Trophoblast cell (in vitro differentiated cells and primary cell): ENCODE results near the gene SETDB1.

Experiments used
- DNase-seq, 2 donors: peaks; one replicate each; pipeline ENCODE4 v3.0.0-alpha.2; 2016
- H2AFZ ChIP-seq: 2 replicates; pipeline ENCODE4 v1.6.1; 2013; ENCODE audit warnings: low read length, moderate library complexity, mild to moderate bottlenecking; ENCODE audit not compliant: insufficient read depth, poor library complexity
- H2AK5ac ChIP-seq: 2 replicates; pipeline ENCODE4 v1.6.1; 2013; ENCODE audit warnings: mild to moderate bottlenecking, low read length
- H2BK120ac ChIP-seq: 2 replicates; pipeline ENCODE4 v1.6.1; 2013; ENCODE audit warnings: low read length, mild to moderate bottlenecking, moderate library complexity; ENCODE audit not compliant: insufficient read depth, poor library complexity
- H2BK12ac ChIP-seq: 2 replicates; pipeline ENCODE4 v1.6.1; 2013; ENCODE audit warnings: mild to moderate bottlenecking, low read length, moderate library complexity
- H2BK5ac ChIP-seq: 2 replicates; pipeline ENCODE4 v1.6.1; 2013; ENCODE audit warnings: low read length, low read depth, moderate library complexity, mild to moderate bottlenecking; ENCODE audit not compliant: poor library complexity
- H3K14ac ChIP-seq: 2 replicates; pipeline ENCODE4 v1.6.1; 2013; ENCODE audit warnings: mild to moderate bottlenecking, low read length
- H3K18ac ChIP-seq: 2 replicates; pipeline ENCODE4 v1.6.1; 2013; ENCODE audit warnings: mild to moderate bottlenecking, low read length
- H3K23ac ChIP-seq: 2 replicates; pipeline ENCODE4 v1.6.1; 2013; ENCODE audit warnings: low read length
- H3K27ac ChIP-seq: 2 replicates; pipeline ENCODE4 v1.5.1; 2013; ENCODE audit warnings: low read depth, mild to moderate bottlenecking, inconsistent platforms, low read length, moderate library complexity
- H3K27me3 ChIP-seq: 2 replicates; pipeline ENCODE4 v1.6.1; 2013; ENCODE audit warnings: inconsistent platforms, mild to moderate bottlenecking, low read length, moderate library complexity; ENCODE audit not compliant: insufficient read depth
- H3K36me3 ChIP-seq, 2 experiments: 1 replicate in 1 of 2; 2 replicates in 1 of 2; pipeline ENCODE4 v1.6.1; 2013; ENCODE audit warnings: low read length in 2 of 2, mild to moderate bottlenecking in 2 of 2, moderate library complexity in 1 of 2; ENCODE audit not compliant: insufficient read depth in 2 of 2, control insufficient read depth in 1 of 2
- H3K4ac ChIP-seq: 2 replicates; pipeline ENCODE4 v1.6.1; 2013; ENCODE audit warnings: low read depth, mild to moderate bottlenecking, low read length, moderate library complexity
- H3K4me1 ChIP-seq, 2 experiments: 1 replicate in 1 of 2; 2 replicates in 1 of 2; pipeline ENCODE4 v1.6.1; 2013; ENCODE audit warnings: low read length in 2 of 2, mild to moderate bottlenecking in 2 of 2, moderate library complexity in 1 of 2; ENCODE audit not compliant: insufficient read depth in 2 of 2, control insufficient read depth in 1 of 2
- H3K4me2 ChIP-seq: 2 replicates; pipeline ENCODE4 v1.6.1; 2013; ENCODE audit warnings: inconsistent platforms, mild to moderate bottlenecking, low read length, moderate library complexity
- H3K4me3 ChIP-seq: 2 replicates; pipeline ENCODE4 v1.5.1; 2013; ENCODE audit warnings: mild to moderate bottlenecking, low read depth, low read length, inconsistent platforms
- H3K79me1 ChIP-seq: one replicate; pipeline ENCODE4 v1.6.1; 2013; ENCODE audit warnings: low read length
- H3K79me2 ChIP-seq: 2 replicates; pipeline ENCODE4 v1.6.1; 2013; ENCODE audit warnings: low read length, mild to moderate bottlenecking; ENCODE audit not compliant: control insufficient read depth, insufficient read depth, poor library complexity
- H3K9ac ChIP-seq: 2 replicates; pipeline ENCODE4 v1.6.1; 2013; ENCODE audit warnings: mild to moderate bottlenecking, low read length
- H3K9me3 ChIP-seq: 2 replicates; pipeline ENCODE4 v1.6.1; 2013; ENCODE audit warnings: low read depth, mild to moderate bottlenecking, control low read depth, inconsistent platforms, low read length; ENCODE audit not compliant: insufficient read depth
- H4K12ac ChIP-seq: 2 replicates; pipeline ENCODE4 v1.6.1; 2013; ENCODE audit warnings: low read depth, mild to moderate bottlenecking, low read length, moderate library complexity
- H4K8ac ChIP-seq: 2 replicates; pipeline ENCODE4 v1.6.1; 2013; ENCODE audit warnings: low read depth, mild to moderate bottlenecking, low read length, moderate library complexity
- H4K91ac ChIP-seq: one replicate; pipeline ENCODE4 v1.6.1; 2013; ENCODE audit warnings: low read depth, mild to moderate bottlenecking, low read length, moderate library complexity
- WGBS: extraction: QIAGEN DNeasy Blood & Tissue Kit; methylation state at CpG from one replicate; pipeline ENCODE4 v1.1.7; 2013; ENCODE audit warnings: missing lambda C conversion rate; ENCODE audit not compliant: insufficient read length, insufficient coverage; ENCODE audit errors: extremely low coverage; 5-methylcytosine and 5-hydroxymethylcytosine counted together

Gene SETDB1

DNA sequence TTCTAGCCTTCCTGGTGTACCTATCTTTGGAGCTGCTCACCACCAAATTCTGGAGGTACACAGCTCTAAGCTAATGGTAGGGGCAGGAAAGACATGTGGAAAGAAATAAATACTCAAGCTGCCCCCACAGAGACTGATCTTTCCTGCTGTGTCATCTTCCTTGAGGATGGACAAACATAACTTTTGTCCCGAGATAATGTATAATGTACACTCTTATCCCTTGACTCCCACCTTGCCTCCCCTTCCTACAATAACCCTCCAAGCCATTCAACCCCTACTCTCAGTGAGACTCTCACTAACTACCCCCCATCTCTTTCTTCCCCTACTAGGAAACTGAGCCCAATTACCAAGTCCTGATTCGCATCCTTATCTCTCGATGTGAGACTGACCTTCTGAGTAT lies 68.1 kb downstream of the SETDB1 start:
- DNase-seq = no peak
- no peak overlapping the region for H2BK5ac ChIP-seq
- no peak overlapping the region for H4K91ac ChIP-seq
- no peaks in the 10 kb centered on the region for H3K9me3 ChIP-seq
- H3K4ac ChIP-seq = no peak overlapping the region
- no peak overlapping the region for H2AFZ ChIP-seq
- no peaks in the 10 kb centered on the region for H3K79me2 ChIP-seq
- no peak overlapping the region for H3K18ac ChIP-seq
- H2BK12ac ChIP-seq = no peak overlapping the region
- no CpG with 5 or more reads among the region's 3 CpGs for WGBS
- H3K23ac ChIP-seq = no peak overlapping the region
- no peak overlapping the region for H2BK120ac ChIP-seq
- H3K9ac ChIP-seq = no peak overlapping the region
- H3K4me1 ChIP-seq = no peaks in the 10 kb centered on the region
- H3K14ac ChIP-seq = no peak overlapping the region
- H3K36me3 ChIP-seq = peaks cover 2% of the 10 kb centered on the region in 2 experiments
- H3K27ac ChIP-seq = no peak overlapping the region
- H4K12ac ChIP-seq = no peak overlapping the region
- H2AK5ac ChIP-seq = no peak overlapping the region
- no peak overlapping the region for H3K4me3 ChIP-seq
- no peaks in the 10 kb centered on the region for H3K27me3 ChIP-seq
- no peak overlapping the region for H4K8ac ChIP-seq
- no peaks in the 10 kb centered on the region for H3K79me1 ChIP-seq
- no peak overlapping the region for H3K4me2 ChIP-seq

DNA sequence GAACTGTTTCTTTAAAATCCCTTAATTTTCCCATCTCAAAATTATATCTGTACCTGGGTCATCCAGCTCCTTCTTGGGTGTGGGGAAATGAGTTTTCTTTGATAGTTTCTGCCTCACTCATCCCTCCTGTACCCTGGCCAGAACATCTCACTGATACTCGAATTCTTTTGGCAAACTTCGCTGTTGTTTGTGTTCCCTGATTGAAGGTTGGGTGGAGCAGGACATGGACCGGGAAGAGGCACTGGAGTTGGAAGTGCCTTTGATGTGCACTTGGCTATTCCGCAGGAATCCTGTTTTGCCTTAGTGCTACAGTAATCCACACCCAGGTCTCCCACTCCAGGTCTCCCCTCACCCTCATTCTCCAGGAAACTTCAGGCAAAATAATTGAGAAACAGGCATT lies 69.3 kb downstream of the SETDB1 start:
- Histone ChIP-seq H4K8ac (peak overlapping the region; percentile 36), H3K4me2 (no peak overlapping the region), H3K27ac (no peak overlapping the region), H2BK5ac (no peak overlapping the region), H3K23ac (no peak overlapping the region), H3K14ac (peak overlapping the region; percentile 40), H2BK120ac (no peak overlapping the region), H2AFZ (peak overlapping the region; percentile 92), H4K91ac (peak overlapping the region; percentile 2), H4K12ac (peak overlapping the region; percentile 56), H3K36me3 (peaks cover 2% of the 10 kb centered on the region in 2 experiments), H3K27me3 (no peaks in the 10 kb centered on the region), H3K9ac (no peak overlapping the region), H3K79me2 (no peaks in the 10 kb centered on the region), H3K18ac (no peak overlapping the region), H3K79me1 (no peaks in the 10 kb centered on the region), H3K9me3 (no peaks in the 10 kb centered on the region), H3K4me1 (no peaks in the 10 kb centered on the region), H2AK5ac (peak overlapping the region; percentile 80), H2BK12ac (peak overlapping the region; percentile 58), H3K4ac (no peak overlapping the region), H3K4me3 (no peak overlapping the region)
- WGBS = no CpG with 5 or more reads among the region's 4 CpGs
- DNase-seq = no peak

DNA sequence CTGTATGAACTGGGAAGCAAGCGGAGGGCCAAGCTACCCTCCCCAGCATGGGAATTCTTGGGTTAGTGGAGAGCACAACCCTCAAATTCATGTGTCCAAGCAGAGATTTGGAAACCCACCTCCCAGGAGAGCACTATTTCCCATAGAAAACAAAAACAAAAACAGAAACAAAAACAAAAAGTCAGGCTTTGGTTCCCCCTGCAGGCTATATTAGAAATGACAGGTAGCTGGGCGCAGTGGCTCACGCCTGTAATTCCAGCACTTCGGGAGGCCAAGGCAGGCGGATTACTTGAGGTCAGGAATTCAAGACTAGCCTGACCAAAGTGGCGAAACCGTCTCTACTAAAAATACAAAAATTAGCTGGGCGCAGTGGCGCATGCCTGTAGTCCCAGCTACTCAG lies 69.7 kb downstream of the SETDB1 start:
- H3K79me1 ChIP-seq = no peaks in the 10 kb centered on the region
- no CpG with 5 or more reads among the region's 9 CpGs for WGBS
- no peaks in the 10 kb centered on the region for H3K79me2 ChIP-seq
- DNase-seq = peak; percentile 38 to 75
- H2BK5ac ChIP-seq = no peak overlapping the region
- no peak overlapping the region for H3K18ac ChIP-seq
- H4K12ac ChIP-seq = no peak overlapping the region
- no peak overlapping the region for H3K4me2 ChIP-seq
- H3K14ac ChIP-seq = no peak overlapping the region
- H3K36me3 ChIP-seq = peaks cover 2% of the 10 kb centered on the region in 2 experiments
- no peaks in the 10 kb centered on the region for H3K9me3 ChIP-seq
- H3K27ac ChIP-seq = no peak overlapping the region
- H4K91ac ChIP-seq = peak overlapping the region; percentile 2
- H2BK120ac ChIP-seq = no peak overlapping the region
- peak overlapping the region; percentile 36 for H4K8ac ChIP-seq
- H3K4me3 ChIP-seq = no peak overlapping the region
- H3K4ac ChIP-seq = no peak overlapping the region
- no peak overlapping the region for H2AK5ac ChIP-seq
- H3K9ac ChIP-seq = no peak overlapping the region
- no peaks in the 10 kb centered on the region for H3K4me1 ChIP-seq
- H3K23ac ChIP-seq = no peak overlapping the region
- no peak overlapping the region for H2BK12ac ChIP-seq
- H3K27me3 ChIP-seq = no peaks in the 10 kb centered on the region
- H2AFZ ChIP-seq = peak overlapping the region; percentile 92

DNA sequence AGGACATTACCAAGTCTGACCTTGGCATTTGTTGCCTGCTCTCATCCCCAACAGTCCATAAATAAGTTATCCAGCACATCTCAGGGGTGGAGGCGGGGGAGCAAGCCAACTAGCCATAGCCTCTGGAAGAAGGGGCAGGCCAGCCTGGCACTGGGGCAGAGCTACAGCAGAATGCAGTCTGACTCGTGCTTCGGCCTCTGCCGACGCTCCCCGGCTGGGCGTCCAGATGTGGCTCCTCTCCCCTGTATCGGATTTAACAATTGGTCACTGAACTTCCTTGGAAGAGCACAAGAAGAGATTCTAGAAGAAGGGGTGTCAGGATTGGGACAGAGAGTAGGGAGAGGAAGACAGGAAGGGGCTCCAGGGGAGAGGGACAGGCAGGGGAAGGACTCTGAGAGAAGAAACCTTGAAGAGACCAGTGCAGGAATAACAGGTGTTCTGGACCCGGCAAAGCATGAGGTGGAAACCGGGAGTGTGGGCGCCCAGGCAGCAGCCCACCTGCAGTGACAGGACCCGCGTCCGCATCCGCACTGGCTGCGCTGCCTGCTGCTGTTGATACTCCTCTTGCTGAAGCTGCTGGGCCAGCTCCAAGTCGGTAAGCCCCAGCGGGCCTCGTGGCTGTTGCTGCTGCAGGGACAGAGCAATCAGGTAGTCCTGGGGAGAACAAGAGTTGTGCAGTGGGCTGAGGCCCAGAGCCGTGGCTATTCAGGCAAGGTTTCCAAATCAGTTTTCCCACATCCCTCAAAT lies 71.1 kb downstream of the SETDB1 start:
- Histone ChIP-seq H4K91ac (no peak overlapping the region), H3K36me3 (peaks cover 2% of the 10 kb centered on the region in 2 experiments), H3K14ac (no peak overlapping the region), H3K4me1 (no peaks in the 10 kb centered on the region), H3K9me3 (no peaks in the 10 kb centered on the region), H4K12ac (no peak overlapping the region), H3K79me2 (no peaks in the 10 kb centered on the region), H3K79me1 (no peaks in the 10 kb centered on the region), H2BK120ac (no peak overlapping the region), H3K18ac (no peak overlapping the region), H2AFZ (no peak overlapping the region), H3K4me3 (no peak overlapping the region), H3K27ac (no peak overlapping the region), H3K27me3 (no peaks in the 10 kb centered on the region), H3K9ac (no peak overlapping the region), H3K4me2 (no peak overlapping the region), H2BK12ac (no peak overlapping the region), H2BK5ac (no peak overlapping the region), H2AK5ac (no peak overlapping the region), H3K4ac (no peak overlapping the region), H4K8ac (no peak overlapping the region), H3K23ac (no peak overlapping the region)
- no CpG with 5 or more reads among the region's 20 CpGs for WGBS
- DNase-seq = no peak
